Inflammatory macrophage treated with lipopolysaccharide for 4 hours (primary cell): ENCODE data around the gene CFAP43.
A peak's percentile ranks its signal among the peaks of the same experiment; 100 is the strongest.
"Not testable (repeated sequence)": the region's sequence is repeated elsewhere in the genome, so short reads cannot be mapped to it uniquely, and the experiment has no call there.

Source experiments
- DNase-seq: peaks from one replicate; pipeline ENCODE4 v3.0.0-alpha.2; 2020

CFAP43 gene

DNA sequence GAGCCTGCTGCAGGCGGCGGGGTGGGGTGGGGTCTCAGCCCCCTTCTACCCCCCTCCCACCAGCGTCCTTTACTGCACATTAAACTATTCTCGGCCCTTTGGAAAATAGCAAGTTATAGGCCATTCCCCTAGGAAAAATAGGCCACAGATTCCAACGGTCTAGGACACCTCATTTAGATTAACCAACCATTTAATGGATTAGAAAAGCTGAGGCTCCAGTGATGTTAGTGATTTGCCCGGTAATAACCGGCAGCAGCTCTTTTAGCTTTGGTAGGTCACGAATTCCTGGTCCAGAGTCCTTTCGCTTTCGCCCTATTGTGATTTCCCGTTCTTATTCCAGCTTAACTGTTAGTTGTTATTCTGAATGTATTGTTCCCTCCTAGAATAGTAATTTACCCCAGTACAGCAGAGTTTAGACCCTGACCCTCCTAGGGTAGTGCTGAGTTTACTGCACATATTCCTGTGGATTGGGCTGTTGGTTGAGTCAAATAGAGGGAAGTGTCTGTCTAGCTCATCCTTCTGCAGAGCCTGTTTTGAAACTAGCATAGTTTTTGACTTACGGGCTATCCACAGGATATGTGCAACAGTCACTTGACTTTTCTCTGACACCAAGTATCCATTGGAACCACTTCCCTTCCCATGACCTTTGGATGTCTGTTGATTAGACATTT, 23.3 kb upstream of the CFAP43 start:
- peak; percentile 96 for DNase-seq

DNA sequence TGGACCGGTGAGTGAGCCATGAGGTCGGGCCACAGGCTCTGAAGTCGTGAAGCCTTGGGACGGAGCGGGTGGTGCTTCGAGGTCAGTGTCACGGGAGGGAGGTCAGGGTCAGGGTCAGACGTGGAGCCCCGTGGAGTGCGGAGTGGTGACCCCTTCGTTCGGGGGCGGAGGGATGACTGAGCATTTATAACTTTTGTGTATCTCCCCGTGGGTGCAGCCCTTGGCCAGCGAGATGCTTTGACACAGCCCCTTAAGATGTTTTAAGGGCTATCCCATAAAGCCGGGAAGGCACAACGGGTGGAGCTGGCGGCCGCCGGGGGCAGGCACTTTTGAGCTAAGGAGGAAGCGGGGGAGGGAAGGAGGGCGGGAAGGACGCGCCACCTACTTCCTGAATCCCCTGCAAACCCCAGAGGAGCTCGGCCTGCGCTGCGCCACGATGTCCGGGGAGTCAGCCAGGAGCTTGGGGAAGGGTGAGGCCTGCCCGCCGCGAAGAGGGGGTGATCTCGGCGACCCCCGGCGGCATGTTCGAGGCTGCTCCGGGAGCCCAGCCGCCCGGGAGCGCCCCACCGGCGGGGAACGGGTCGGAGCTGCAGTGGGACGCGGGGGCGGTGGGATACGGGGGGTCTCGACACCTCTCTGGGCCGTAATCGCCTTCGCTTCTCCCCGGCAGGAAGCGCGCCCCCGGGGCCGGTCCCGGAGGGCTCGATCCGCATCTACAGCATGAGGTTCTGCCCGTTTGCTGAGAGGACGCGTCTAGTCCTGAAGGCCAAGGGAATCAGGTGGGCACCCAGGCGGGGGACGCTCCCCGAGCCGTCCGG, 22.5 kb upstream of the CFAP43 start, which contains the start of gene GSTO1:
TSS of gene GSTO1 (plus strand) at position 400 of the 818 bp plus-strand sequence. CDS start at position 437, 37 bp downstream.
- peak; percentile 89 for DNase-seq

DNA sequence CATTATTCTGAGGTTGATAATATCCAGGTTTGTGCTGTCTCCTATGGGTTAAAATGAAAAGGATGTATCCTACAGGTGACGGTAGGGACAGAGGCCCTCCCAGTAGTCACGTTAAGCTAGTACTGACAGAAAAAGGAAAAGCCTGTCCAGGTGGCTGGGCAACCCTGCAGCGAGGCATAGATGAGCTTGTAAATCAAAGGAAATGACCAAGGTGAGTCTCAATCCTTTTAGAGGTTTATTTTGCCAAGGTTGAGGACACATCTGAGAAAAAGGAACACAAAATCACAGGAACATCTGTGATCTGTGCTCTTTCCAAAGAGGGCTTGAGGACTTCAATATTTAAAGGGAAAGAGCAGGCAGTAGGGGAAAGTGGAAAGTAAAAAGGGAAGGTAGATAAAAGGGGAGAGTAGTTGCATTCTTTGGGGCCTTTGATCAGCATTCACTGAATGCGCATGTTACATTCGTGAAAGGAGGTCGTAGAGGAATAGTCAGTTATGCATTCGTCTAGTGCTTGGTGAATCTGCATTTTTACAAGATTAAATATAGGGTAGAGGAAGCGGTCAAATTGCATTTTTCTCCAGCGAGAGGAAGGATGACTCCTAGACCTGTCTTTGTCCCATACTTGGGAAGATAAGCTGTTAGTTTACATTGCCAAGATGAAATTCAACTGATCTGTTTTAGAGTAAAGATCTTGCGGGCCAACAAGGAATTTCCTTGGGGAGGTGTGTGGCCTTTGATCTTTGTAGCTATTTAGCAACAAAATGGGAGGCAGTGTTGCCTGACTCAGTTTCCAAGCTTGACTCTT, 21.6 kb upstream of the CFAP43 start:
- DNase-seq = no peak

DNA sequence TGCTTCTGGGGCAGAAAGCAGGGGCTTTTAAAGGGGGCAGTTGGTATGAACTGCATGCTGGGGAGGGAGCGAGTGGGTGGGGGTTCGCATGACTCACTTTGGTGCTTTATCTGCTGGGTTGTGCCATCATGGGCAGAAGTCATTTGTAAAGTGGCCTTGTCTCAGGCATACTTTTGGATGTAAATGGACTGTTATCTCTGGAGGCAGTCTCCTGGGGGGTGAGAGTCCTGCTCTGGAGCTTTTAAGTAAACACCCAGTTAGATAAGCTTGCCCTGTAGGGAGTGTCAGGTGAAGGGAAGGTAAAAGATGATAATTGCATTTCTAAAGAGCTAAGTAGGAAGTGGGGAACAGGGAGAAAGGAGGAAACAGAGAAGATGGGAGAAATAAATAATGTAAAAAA, 20.9 kb upstream of the CFAP43 start:
- DNase-seq = no peak

DNA sequence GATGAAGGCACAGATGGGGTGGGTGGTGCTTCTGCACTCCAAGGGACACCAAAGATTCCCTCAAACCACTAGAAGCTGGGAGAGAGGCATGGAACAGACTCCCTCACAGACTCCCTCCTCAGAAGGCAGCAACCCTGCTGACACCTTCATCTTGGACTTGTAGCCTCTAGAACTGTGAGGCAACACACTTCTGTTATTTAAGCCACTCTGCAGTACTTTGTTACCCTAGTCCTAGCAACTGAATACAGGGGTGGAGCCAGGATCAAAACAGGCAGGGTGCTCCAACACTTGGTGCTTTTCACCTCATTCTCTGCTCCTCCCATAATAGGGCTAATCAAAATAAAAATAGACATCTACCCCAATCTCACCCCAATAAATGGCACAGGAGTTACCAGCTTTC, 20.2 kb upstream of the CFAP43 start:
- no peak for DNase-seq

DNA sequence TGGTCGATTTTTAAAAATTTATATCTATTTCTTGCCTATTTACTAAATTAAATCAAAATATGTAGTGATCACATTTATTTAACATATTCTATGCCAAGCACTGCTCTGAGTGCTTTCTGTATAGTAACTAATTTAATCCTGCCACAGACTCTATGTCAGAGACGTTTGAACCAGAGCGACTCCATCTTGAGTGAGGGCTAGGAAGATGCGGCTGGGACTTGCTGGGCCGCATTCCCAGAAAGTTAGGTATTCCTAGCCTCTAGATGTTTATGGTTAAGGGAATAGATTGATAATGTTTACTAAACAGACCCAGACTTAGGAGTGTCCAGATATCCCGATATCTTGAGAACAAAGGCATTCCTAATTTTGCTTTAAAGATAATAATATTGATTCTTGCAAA, 19.3 kb upstream of the CFAP43 start:
- DNase-seq = no peak

DNA sequence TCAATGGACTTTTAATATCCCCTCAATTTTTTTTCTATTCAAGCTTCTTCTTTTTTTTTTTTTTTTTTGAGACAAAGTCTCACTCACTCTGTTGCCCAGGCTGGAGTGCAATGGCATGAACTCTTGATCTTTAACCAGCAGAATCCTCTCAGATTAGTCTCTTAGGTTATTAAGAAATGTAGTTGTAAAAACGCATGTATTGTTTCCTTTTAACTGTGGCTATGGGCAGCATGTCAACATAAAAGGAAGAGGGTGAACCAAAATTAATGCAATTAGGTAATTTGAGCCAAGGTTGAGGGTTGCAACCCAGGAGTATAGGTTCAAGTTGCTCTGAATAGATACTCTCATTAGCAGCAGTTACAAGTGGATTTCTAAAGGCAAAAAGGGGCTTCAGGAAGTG, 18.2 kb upstream of the CFAP43 start:
- DNase-seq = no peak

DNA sequence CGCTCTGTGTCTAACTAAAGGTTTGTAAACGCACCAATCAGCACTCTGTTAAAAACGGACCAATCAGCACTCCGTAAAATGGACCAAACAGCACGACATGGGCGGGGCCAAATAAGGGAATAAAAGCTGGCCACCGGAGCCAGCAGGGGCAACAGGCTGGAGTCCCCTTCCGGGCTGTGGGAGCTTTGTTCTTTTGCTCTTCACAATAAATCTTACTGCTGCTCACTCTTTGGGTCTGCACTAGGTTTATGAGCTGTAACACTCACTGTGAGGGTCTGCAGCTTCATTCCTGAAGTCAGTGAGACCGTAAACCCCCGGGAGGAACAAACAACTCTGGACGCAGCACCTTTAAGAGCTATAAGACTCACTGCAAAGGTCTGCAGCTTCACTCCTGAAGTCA, 16.8 kb upstream of the CFAP43 start:
- DNase-seq = peak; percentile 46

GRCh38 chr10:104247513-104248146, 15.5 kb upstream of the CFAP43 start:
- peak; percentile 60 for DNase-seq

DNA sequence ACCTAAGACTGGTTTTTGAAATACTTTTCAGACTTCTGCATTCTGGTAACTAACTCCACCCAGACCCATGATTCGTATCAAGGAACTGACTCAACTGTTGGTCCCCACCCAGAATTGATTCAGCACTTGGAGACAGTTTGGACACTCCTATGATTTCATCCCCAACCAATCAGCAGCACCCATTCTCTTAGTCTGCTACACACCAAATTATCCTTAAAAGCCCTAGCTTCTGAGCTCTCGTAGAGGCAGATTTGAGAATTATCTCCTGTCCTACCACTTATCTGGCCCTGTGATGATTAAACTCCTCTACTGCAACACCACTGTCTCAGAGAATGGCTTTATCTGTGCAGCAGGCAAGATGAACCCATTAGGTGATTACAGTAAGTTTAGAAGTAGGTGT, 14.8 kb upstream of the CFAP43 start:
- DNase-seq = peak; percentile 99

GRCh38 chr10:104245066-104245632, 13.0 kb upstream of the CFAP43 start:
- no peak for DNase-seq

- DNase-seq = no peak
These were observed 11.3 kb upstream of the CFAP43 start for GRCh38 chr10:104243512-104243911.

DNA sequence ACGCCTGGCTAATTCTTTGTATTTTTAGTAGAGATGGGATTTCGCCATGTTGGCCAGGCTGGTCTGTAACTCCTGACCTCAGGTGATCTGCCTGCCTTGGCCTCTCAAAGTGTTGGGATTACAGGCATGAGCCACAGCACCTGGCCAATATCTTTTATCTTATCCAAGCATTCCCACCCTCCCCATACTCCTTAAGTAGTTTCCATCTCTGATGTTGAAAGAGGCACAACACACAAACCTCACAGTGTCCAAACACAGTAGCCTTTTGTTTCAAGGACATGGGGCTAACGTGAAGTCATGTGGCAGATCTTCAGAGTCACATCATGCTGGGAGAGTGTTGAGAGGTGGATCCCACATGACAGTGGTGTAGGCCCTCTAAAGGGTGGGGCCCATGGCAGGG, 10.8 kb upstream of the CFAP43 start:
- DNase-seq = not testable (repeated sequence)

GRCh38 chr10:104242545-104242944, 10.4 kb upstream of the CFAP43 start:
- DNase-seq = no peak

- DNase-seq = no peak
These were observed 7.9 kb upstream of the CFAP43 start for GRCh38 chr10:104240078-104240477.

- DNase-seq = no peak
These were observed 3.6 kb upstream of the CFAP43 start for GRCh38 chr10:104235801-104236200.

- no peak for DNase-seq
These were observed 2.8 kb upstream of the CFAP43 start for GRCh38 chr10:104234934-104235333.

DNA sequence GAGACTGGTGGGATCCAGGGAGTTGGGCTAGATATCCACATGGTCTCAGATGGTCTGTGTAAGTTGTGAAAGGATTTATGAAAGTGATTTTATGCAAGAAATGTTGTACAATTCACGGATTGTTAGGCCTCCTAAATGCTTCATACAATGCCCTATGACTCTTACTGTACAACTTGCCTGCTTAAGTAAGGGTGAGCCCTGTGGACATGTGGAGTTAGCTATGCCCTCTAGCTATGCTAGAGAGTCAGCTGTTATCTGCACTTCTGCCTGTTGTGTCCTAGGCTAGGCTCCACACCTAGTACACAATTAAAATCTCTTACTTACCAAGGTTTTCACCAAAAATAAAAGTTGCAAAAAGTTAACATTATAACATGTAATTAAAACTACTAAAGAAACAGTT, 1.7 kb upstream of the CFAP43 start:
- no peak for DNase-seq

- DNase-seq = no peak
These were observed 494 bp upstream of the CFAP43 start for GRCh38 chr10:104232613-104233102.

- peak; percentile 32 for DNase-seq
These were observed 1.7 kb downstream of the CFAP43 start for GRCh38 chr10:104230490-104230889.

DNA sequence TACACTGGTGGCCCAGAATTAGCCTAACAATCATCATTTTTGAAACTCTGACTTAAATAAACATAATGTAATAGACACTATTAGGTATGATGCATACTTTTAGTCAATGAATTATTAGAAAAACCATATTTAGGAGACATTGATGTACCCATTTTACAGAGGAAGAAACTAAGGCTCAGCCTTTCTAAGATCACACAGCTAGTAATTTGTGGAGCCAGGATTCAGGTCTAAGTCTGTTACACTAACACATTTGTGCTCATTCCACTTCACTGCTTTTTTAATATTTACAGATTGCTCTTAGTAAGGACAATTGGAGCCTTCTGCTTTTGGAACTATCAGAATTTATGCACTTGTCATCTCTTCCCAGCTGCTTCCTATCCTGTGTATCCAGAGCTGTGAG, 8.9 kb downstream of the CFAP43 start:
- no peak for DNase-seq

DNA sequence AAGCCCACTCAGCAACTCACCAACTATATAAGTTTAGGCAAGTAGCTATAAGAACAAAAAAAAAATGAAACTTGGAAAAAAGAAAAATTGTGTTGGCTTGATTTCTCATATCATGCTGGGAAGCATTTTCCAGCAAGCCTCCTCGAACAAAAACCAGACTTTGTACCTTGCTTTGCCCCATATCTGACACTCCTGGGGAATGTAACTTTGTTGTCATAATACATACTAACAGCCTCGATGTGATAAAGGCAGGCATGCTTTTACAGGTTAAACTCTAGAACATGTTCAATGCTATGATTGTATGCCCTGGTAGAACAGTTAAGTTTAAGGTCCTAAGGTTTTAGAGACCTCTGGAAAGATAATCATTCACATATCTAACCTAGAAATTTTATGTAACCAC, 11.6 kb downstream of the CFAP43 start:
- no peak for DNase-seq

- no peak for DNase-seq
These were observed 13.4 kb downstream of the CFAP43 start for GRCh38 chr10:104218751-104219150.
